ENCODE measurements around the gene HINFP. TPM values are rescaled to one million over a fixed set of nuclear protein-coding genes. Genes with fewer than 3 reads are reported as not detected.
A peak's percentile ranks its signal among the peaks of the same experiment; 100 is the strongest.

Gene HINFP
- total RNA-seq, 6 experiments from 2014 or later: 6.4 to 13.6 (median 10.7) TPM

GRCh38 chr11:119108857-119109221 is 12.5 kb upstream of the HINFP start:
- TF ChIP-seq POLR2A (IDR thresholded peaks at IDR 0.05): no peak
- TF ChIP-seq, protein P1, sequence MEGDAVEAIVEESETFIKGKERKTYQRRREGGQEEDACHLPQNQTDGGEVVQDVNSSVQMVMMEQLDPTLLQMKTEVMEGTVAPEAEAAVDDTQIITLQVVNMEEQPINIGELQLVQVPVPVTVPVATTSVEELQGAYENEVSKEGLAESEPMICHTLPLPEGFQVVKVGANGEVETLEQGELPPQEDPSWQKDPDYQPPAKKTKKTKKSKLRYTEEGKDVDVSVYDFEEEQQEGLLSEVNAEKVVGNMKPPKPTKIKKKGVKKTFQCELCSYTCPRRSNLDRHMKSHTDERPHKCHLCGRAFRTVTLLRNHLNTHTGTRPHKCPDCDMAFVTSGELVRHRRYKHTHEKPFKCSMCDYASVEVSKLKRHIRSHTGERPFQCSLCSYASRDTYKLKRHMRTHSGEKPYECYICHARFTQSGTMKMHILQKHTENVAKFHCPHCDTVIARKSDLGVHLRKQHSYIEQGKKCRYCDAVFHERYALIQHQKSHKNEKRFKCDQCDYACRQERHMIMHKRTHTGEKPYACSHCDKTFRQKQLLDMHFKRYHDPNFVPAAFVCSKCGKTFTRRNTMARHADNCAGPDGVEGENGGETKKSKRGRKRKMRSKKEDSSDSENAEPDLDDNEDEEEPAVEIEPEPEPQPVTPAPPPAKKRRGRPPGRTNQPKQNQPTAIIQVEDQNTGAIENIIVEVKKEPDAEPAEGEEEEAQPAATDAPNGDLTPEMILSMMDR (IDR thresholded peaks at IDR 0.05): no peak
- Histone ChIP-seq H3K27ac (peak overlapping the region in 1 of 3 donors; percentile 61), H3K27me3 (no peaks in the 10 kb centered on the region), H3K4me3 (peak overlapping the region; percentile 97 to 98 (median 98)), H3K36me3 (peaks cover 0 to 21% (median 8%) of the 10 kb centered on the region in 4 donors), H3K4me1 (peaks cover 0 to 28% (median 4%) of the 10 kb centered on the region in 4 donors), H3K9me3 (no peaks in the 10 kb centered on the region)
- ATAC-seq: peak; percentile 36 to 60 (median 44)
- WGBS (ENCODE audit: insufficient coverage, low coverage, low lambda C conversion rate, missing lambda C conversion rate): 14% methylated on average over 2 of the region's 2 CpGs
- intact Hi-C loops (cut with DNase I): no loop called here
- DNase-seq: peak in 1 of 3 donors; percentile 81

GRCh38 chr11:119109843-119110242 is 11.5 kb upstream of the HINFP start:
- ATAC-seq (no peak), DNase-seq (no peak)
- no peak for TF ChIP-seq POLR2A (IDR thresholded peaks at IDR 0.05)
- TF ChIP-seq, protein P1 (IDR thresholded peaks at IDR 0.05): no peak
- 100% methylated on average over 1 of the region's 3 CpGs for WGBS (ENCODE audit: insufficient coverage, low coverage, low lambda C conversion rate, missing lambda C conversion rate)
- intact Hi-C loops (cut with DNase I): no loop called here
- peaks cover 0 to 28% (median 4%) of the 10 kb centered on the region in 4 donors for H3K4me1 ChIP-seq
- no peaks in the 10 kb centered on the region for H3K27me3 ChIP-seq
- no peaks in the 10 kb centered on the region for H3K9me3 ChIP-seq
- no peak overlapping the region for H3K27ac ChIP-seq
- peaks cover 0 to 29% (median 11%) of the 10 kb centered on the region in 4 donors for H3K36me3 ChIP-seq
- H3K4me3 ChIP-seq: no peak overlapping the region

DNA sequence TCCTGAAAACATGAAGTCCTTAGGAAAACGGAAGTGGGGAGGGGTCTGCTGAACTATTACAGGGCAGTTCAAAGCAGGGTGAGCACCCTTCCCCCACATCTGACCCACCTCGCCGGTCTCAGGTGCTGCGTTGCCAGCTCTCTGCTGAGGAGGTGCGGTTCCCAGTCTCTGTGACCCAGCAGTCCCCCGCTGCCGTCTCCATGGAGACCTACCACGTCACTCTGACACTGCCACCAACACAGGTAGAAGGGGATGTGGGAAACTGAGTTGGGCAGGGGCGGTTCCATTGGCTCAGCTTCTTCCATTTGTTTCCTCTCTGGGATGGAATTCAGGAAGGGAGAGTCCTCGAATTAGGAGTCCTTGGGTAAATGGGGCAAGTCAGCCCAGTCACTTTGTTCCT is 10.9 kb upstream of the HINFP start:
- 92% methylated on average over 3 of the region's 10 CpGs for WGBS (ENCODE audit: insufficient coverage, low coverage, low lambda C conversion rate, missing lambda C conversion rate)
- peaks cover 0 to 28% (median 4%) of the 10 kb centered on the region in 4 donors for H3K4me1 ChIP-seq
- H3K36me3 ChIP-seq: peaks cover 0 to 31% (median 11%) of the 10 kb centered on the region in 4 donors
- ATAC-seq (no peak), DNase-seq (no peak)
- intact Hi-C loops (cut with DNase I): no loop called here
- no peak overlapping the region for H3K27ac ChIP-seq
- H3K4me3 ChIP-seq: no peak overlapping the region
- no peaks in the 10 kb centered on the region for H3K9me3 ChIP-seq
- TF ChIP-seq, protein P1 (IDR thresholded peaks at IDR 0.05): no peak
- no peak for TF ChIP-seq POLR2A (IDR thresholded peaks at IDR 0.05)
- H3K27me3 ChIP-seq: no peaks in the 10 kb centered on the region

GRCh38 chr11:119111361-119111925 is 9.9 kb upstream of the HINFP start:
- 94% methylated on average over 5 of the region's 11 CpGs for WGBS (ENCODE audit: insufficient coverage, low coverage, low lambda C conversion rate, missing lambda C conversion rate)
- H3K27ac ChIP-seq: no peak overlapping the region
- H3K27me3 ChIP-seq: no peaks in the 10 kb centered on the region
- no peak for ATAC-seq
- intact Hi-C loops (cut with DNase I): no loop called here
- H3K4me1 ChIP-seq: peaks cover 0 to 26% (median 4%) of the 10 kb centered on the region in 4 donors
- no peak overlapping the region for H3K4me3 ChIP-seq
- TF ChIP-seq, protein P1 (IDR thresholded peaks at IDR 0.05): no peak
- no peak for TF ChIP-seq POLR2A (IDR thresholded peaks at IDR 0.05)
- no peaks in the 10 kb centered on the region for H3K9me3 ChIP-seq
- H3K36me3 ChIP-seq: peaks cover 0 to 32% (median 11%) of the 10 kb centered on the region in 4 donors
- DNase-seq: no peak

Data from right lobe of liver (tissue), 6 donors.